Activated T-helper 2 cell treated with anti-CD3 and anti-CD28 coated beads, Interferon-gamma antibody, Interleukin-2, Interleukin-4, amounts not matched to agents 10 μg/mL and 5 μg/mL and 100 μg/mL, durations not matched to agents 14 hours and 24 hours and 36 hours (primary cell): ENCODE data around the gene CNTFR. TPM values are rescaled to one million over a fixed set of nuclear protein-coding genes. Genes with fewer than 3 reads are reported as not detected.
"Not testable (repeated sequence)": the region's sequence is repeated elsewhere in the genome, so short reads cannot be mapped to it uniquely, and the experiment has no call there.

Source experiments
- DNase-seq: peaks from one replicate; pipeline ENCODE4 v3.0.0; 2021; ENCODE audit warnings: low spot score
- H3K27ac Mint-ChIP-seq: one replicate; pipeline ENCODE4 v1.8.0; 2021; ENCODE audit warnings: mixed read lengths
- H3K27me3 Mint-ChIP-seq: one replicate; pipeline ENCODE4 v1.8.0; 2021; ENCODE audit warnings: low read depth, mixed read lengths
- H3K36me3 Mint-ChIP-seq: one replicate; pipeline ENCODE4 v1.8.0; 2021; ENCODE audit warnings: low read depth, mixed read lengths
- H3K4me1 Mint-ChIP-seq: one replicate; pipeline ENCODE4 v1.8.0; 2021; ENCODE audit warnings: low read depth, mixed read lengths
- H3K4me3 Mint-ChIP-seq: one replicate; pipeline ENCODE4 v1.8.0; 2021; ENCODE audit warnings: low read depth, mild to moderate bottlenecking, moderate library complexity, mixed read lengths
- H3K9me3 Mint-ChIP-seq: one replicate; pipeline ENCODE4 v1.8.0; 2021; ENCODE audit warnings: mixed read lengths
- intact Hi-C: fragments of 100-400 bp; cut with micrococcal nuclease; formaldehyde crosslinking; loops from one replicate; pipeline ENCODE4 v1.15.1; 2023
- total RNA-seq: library from RNA; stranded (reverse); gene quantifications from 2 replicates; pipeline ENCODE4 v1.2.3, GENCODE V29; 2022

Gene CNTFR, protein sequence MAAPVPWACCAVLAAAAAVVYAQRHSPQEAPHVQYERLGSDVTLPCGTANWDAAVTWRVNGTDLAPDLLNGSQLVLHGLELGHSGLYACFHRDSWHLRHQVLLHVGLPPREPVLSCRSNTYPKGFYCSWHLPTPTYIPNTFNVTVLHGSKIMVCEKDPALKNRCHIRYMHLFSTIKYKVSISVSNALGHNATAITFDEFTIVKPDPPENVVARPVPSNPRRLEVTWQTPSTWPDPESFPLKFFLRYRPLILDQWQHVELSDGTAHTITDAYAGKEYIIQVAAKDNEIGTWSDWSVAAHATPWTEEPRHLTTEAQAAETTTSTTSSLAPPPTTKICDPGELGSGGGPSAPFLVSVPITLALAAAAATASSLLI
- total RNA-seq, result not detected in 2 replicates

GRCh38 chr9:34589636-34590380 is at the start of gene CNTFR:
Gene CNTFR (minus strand): TSS chr9:34589724. CDS start chr9:34568981, 20,743 bp downstream.
- intact Hi-C loops, result loop anchor here (2.0 to 5.0 kb wide), 5 partner anchors 35 to 188 kb away; no protein-coding TSS in a partner anchor
- no peaks in the 10 kb centered on the region for H3K9me3 Mint-ChIP-seq
- H3K4me3 Mint-ChIP-seq, result peak within 1 kb of the TSS; percentile 51
- DNase-seq, result no peak
- H3K27me3 Mint-ChIP-seq, result peaks cover 73% of the 10 kb centered on the region
- no peak within 1 kb of the TSS for H3K27ac Mint-ChIP-seq
- no peaks in the 10 kb centered on the region for H3K36me3 Mint-ChIP-seq
- H3K4me1 Mint-ChIP-seq, result peaks cover 2% of the 10 kb centered on the region

GRCh38 chr9:34639322-34639721 is 49.8 kb upstream of the CNTFR start:
- H3K4me3 Mint-ChIP-seq, H3K9me3 Mint-ChIP-seq, DNase-seq, H3K27ac Mint-ChIP-seq, H3K27me3 Mint-ChIP-seq: not testable (repeated sequence)
- intact Hi-C loops, result loop anchor here (2.0 to 5.0 kb wide), 2 partner anchors 25 to 37 kb away; no protein-coding TSS in a partner anchor
- H3K36me3 Mint-ChIP-seq, result peaks cover 24% of the 10 kb centered on the region
- peaks cover 27% of the 10 kb centered on the region for H3K4me1 Mint-ChIP-seq

DNA sequence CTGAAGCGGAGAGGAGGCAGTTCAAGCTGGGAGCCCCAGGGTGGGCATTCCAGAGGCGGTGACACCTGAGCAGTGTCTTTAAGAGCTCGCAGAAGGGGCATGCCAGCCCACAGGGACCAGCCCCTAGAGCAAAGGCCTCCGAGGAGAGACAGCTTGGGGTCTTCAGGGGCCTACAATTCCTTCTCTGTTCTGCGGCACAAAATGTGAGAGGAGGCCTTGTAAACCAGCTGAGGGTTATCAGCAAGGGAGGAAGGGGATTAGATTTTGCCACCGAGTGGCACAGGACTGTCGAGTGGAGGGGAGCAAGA is 48.6 kb upstream of the CNTFR start:
- no peaks in the 10 kb centered on the region for H3K9me3 Mint-ChIP-seq
- H3K4me1 Mint-ChIP-seq, result peaks cover 31% of the 10 kb centered on the region
- H3K36me3 Mint-ChIP-seq, result peaks cover 31% of the 10 kb centered on the region
- DNase-seq, result no peak
- peak overlapping the region; percentile 97 for H3K4me3 Mint-ChIP-seq
- intact Hi-C loops, result loop anchor here (2.0 to 5.0 kb wide), 2 partner anchors 27 to 36 kb away; no protein-coding TSS in a partner anchor
- H3K27ac Mint-ChIP-seq, result peak overlapping the region; percentile 86
- H3K27me3 Mint-ChIP-seq, result no peaks in the 10 kb centered on the region

DNA sequence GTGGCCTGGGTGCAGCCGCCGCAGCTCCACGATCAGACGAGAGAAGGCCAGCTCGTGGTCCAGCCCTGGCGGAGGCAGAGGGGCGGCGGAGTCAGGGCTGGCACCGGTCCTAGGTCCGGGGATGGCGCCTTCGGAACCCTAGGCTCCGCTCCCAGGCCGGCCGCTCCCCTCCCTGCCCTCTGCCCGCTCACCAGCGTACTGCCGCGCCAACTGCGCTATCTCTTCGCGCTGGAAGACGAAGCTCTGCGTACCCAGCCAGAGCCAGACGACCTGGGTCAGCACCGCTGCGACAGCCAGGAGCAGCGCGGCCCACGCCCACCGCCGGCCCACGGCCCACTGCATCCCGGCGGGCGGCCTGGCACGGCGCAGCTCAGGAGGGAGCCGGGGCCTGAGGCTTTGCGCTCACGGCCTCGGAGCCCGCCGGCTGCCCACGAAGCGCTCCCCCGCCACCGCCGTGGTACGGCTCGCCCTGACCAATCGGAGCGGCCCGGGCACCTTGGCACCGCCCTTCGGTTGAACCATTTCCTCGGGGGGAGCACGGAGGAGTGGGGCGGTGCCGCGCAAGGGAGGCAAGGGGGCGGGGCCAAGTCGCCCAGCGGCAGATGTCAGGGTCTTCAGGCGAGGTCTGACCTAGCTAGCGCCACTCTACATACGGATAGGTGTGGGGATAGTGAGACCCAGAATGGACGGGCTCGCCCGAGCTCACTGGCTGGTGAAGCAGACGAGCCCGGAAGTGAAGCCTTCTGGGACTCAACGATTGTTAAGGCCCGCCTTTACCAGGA is 48.0 kb upstream of the CNTFR start, which contains the start of gene SIGMAR1:
TSS of gene SIGMAR1 (minus strand) at position 432 of the 782 bp plus-strand sequence. CDS start at position 342, 90 bp downstream.
- Mint-ChIP-seq H3K4me1 (peaks cover 31% of the 10 kb centered on the region), H3K27me3 (no peaks in the 10 kb centered on the region), H3K4me3 (peak within 1 kb of the TSS; percentile 97), H3K9me3 (no peaks in the 10 kb centered on the region), H3K36me3 (peaks cover 34% of the 10 kb centered on the region), H3K27ac (peak within 1 kb of the TSS; percentile 86)
- DNase-seq, result peak; percentile 93
- intact Hi-C loops, result loop anchor here (1.0 to 5.0 kb wide), 3 partner anchors 9 to 35 kb away; partner anchors contain the start of gene GALT

DNA sequence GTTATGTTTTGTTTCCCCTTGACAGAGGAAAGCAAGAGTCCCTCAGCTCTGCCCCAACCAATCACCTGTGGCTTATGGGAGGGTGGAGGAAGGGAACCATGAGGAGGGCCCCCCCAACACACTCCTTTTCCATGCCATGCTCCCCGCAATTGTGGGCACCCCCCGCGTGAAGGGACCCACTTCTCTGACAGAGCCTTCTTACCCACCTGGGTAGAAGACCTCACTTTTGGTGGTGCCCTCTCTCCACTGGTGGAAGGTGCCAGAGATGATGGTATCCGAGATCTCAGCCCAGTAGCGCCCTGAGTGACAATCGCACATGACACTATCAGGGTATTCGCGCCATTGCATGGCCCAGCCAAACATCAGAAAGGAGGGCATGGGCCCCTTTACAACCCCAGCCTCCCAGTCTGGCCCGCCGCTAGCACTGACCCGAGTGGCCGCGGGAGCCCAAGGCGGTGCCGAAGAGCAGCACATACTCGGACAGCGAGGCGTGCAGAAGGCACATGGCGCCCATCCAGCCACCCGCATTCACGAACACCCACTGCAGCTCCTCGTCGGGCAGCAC is 47.3 kb upstream of the CNTFR start:
- no peak for DNase-seq
- peak overlapping the region; percentile 97 for H3K4me3 Mint-ChIP-seq
- H3K27me3 Mint-ChIP-seq, result no peaks in the 10 kb centered on the region

DNA sequence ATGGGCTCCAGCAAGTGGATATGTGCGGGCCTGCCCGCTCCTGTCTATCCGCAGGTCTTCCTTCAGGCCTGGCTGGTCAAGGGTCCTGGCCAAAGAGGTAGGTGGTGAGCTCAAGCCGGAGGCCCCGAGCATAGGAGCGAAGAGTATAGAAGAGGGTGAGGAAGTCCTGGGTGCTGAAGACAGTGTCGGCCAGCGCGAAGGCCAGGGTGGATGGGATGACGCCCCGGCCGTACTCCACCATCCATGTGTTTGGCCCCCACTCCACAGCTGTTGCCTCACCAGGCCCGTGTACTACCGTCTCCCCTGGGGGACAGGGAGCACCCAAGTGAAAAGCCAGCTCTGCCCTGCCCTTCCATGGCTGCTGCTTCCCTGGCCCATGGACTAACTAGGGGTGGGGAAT is 46.0 kb upstream of the CNTFR start:
- Mint-ChIP-seq H3K9me3 (no peaks in the 10 kb centered on the region), H3K27ac (no peak overlapping the region), H3K36me3 (peaks cover 41% of the 10 kb centered on the region), H3K4me3 (peak overlapping the region; percentile 97), H3K27me3 (peaks cover 8% of the 10 kb centered on the region), H3K4me1 (peaks cover 29% of the 10 kb centered on the region)
- intact Hi-C loops, result loop anchor here (5.0 kb wide), 1 partner anchor 33 kb away; no protein-coding TSS in a partner anchor
- no peak for DNase-seq

More for the DNA sequence above, 47.3 kb upstream of the CNTFR start:
- Mint-ChIP-seq H3K4me1 (peaks cover 31% of the 10 kb centered on the region), H3K9me3 (no peaks in the 10 kb centered on the region), H3K27ac (peak overlapping the region; percentile 83), H3K36me3 (peaks cover 40% of the 10 kb centered on the region)
- intact Hi-C loops, result loop anchor here (1.0 to 5.0 kb wide), 2 partner anchors 9 to 35 kb away; partner anchors contain the start of gene GALT

- intact Hi-C loops, result loop anchor here (1.0 to 5.0 kb wide), 2 partner anchors 22 to 32 kb away; partner anchors contain the start of gene RPP25L
- peak overlapping the region; percentile 24 for H3K4me3 Mint-ChIP-seq
- H3K27me3 Mint-ChIP-seq, result peaks cover 16% of the 10 kb centered on the region
- H3K9me3 Mint-ChIP-seq, result no peaks in the 10 kb centered on the region
- H3K4me1 Mint-ChIP-seq, result peaks cover 29% of the 10 kb centered on the region
- no peak overlapping the region for H3K27ac Mint-ChIP-seq
- peaks cover 41% of the 10 kb centered on the region for H3K36me3 Mint-ChIP-seq
- no peak for DNase-seq
Measured at GRCh38 chr9:34634551-34635248, 45.2 kb upstream of the CNTFR start.

- intact Hi-C loops, result loop anchor here (1.0 kb wide), 1 partner anchor 22 kb away; the partner anchor contains the start of gene RPP25L
- Mint-ChIP-seq H3K4me3 (peak overlapping the region; percentile 24), H3K27ac (no peak overlapping the region), H3K36me3 (peaks cover 41% of the 10 kb centered on the region), H3K9me3 (no peaks in the 10 kb centered on the region), H3K4me1 (peaks cover 32% of the 10 kb centered on the region), H3K27me3 (peaks cover 23% of the 10 kb centered on the region)
- DNase-seq, result peak; percentile 62
Measured at GRCh38 chr9:34633851-34634550, 44.5 kb upstream of the CNTFR start.

GRCh38 chr9:34633166-34633565 is 43.6 kb upstream of the CNTFR start:
- no peaks in the 10 kb centered on the region for H3K9me3 Mint-ChIP-seq
- DNase-seq, result no peak
- intact Hi-C loops, result no loop called here
- H3K4me3 Mint-ChIP-seq, result no peak overlapping the region
- H3K27ac Mint-ChIP-seq, result no peak overlapping the region
- H3K36me3 Mint-ChIP-seq, result peaks cover 44% of the 10 kb centered on the region
- peaks cover 28% of the 10 kb centered on the region for H3K4me1 Mint-ChIP-seq
- H3K27me3 Mint-ChIP-seq, result peaks cover 28% of the 10 kb centered on the region

GRCh38 chr9:34630402-34631154 is 41.1 kb upstream of the CNTFR start:
- DNase-seq, result no peak
- peaks cover 33% of the 10 kb centered on the region for H3K36me3 Mint-ChIP-seq
- H3K4me1 Mint-ChIP-seq, result peaks cover 17% of the 10 kb centered on the region
- intact Hi-C loops, result no loop called here
- peak overlapping the region; percentile 28 for H3K4me3 Mint-ChIP-seq
- no peaks in the 10 kb centered on the region for H3K9me3 Mint-ChIP-seq
- H3K27ac Mint-ChIP-seq, result no peak overlapping the region
- peaks cover 49% of the 10 kb centered on the region for H3K27me3 Mint-ChIP-seq

- Mint-ChIP-seq H3K9me3 (no peaks in the 10 kb centered on the region), H3K4me1 (peaks cover 13% of the 10 kb centered on the region), H3K27ac (no peak overlapping the region), H3K27me3 (peaks cover 57% of the 10 kb centered on the region), H3K36me3 (peaks cover 21% of the 10 kb centered on the region), H3K4me3 (peak overlapping the region; percentile 59)
- intact Hi-C loops, result no loop called here
- DNase-seq, result no peak
Measured at GRCh38 chr9:34629491-34629808, 39.9 kb upstream of the CNTFR start.
